ENCODE data around the gene ZMIZ1. TPM values are rescaled to one million over a fixed set of nuclear protein-coding genes. Genes with fewer than 3 reads are reported as not detected.

ZMIZ1 gene
- total RNA-seq, 6 experiments from 2014 or later, result 38.6 to 60.3 (median 51.2) TPM

DNA sequence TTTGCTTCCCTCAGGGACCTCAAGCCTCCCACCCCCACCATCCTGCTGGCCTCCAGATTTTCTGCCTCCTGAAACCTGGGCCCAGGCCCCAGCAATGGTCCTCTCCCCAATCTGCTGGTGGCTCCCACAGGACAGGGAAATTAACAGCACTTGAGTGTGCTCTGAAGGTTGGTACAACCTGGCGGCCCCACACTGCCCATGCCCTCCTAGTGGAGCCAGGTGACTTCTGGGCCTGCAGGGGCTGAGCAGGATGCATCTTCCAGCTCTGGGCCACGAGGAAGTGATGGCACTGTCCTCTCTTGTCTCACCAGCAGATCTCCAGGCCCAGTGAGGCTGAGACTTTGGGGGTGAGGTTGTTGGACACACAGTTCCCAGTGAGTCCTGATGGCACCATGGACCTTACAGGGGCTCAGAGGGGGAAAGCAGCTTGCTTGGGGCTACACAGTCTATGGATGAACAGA, 3.6 kb upstream of the ZMIZ1 start:
- no peak overlapping the region for H3K4me3 Mint-ChIP-seq
- no peaks in the 10 kb centered on the region for H3K9me3 Mint-ChIP-seq
- peaks cover 8% of the 10 kb centered on the region for H3K27me3 Mint-ChIP-seq (ENCODE audit: insufficient read depth)
- TF ChIP-seq, protein P1, sequence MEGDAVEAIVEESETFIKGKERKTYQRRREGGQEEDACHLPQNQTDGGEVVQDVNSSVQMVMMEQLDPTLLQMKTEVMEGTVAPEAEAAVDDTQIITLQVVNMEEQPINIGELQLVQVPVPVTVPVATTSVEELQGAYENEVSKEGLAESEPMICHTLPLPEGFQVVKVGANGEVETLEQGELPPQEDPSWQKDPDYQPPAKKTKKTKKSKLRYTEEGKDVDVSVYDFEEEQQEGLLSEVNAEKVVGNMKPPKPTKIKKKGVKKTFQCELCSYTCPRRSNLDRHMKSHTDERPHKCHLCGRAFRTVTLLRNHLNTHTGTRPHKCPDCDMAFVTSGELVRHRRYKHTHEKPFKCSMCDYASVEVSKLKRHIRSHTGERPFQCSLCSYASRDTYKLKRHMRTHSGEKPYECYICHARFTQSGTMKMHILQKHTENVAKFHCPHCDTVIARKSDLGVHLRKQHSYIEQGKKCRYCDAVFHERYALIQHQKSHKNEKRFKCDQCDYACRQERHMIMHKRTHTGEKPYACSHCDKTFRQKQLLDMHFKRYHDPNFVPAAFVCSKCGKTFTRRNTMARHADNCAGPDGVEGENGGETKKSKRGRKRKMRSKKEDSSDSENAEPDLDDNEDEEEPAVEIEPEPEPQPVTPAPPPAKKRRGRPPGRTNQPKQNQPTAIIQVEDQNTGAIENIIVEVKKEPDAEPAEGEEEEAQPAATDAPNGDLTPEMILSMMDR (IDR thresholded peaks at IDR 0.05), result no peak
- no peak overlapping the region for H3K27ac Mint-ChIP-seq
- no peak for DNase-seq
- H3K4me1 Mint-ChIP-seq (ENCODE audit: low read depth), result peaks cover 6% of the 10 kb centered on the region
- H3K36me3 Mint-ChIP-seq (ENCODE audit: low read depth), result no peaks in the 10 kb centered on the region

DNA sequence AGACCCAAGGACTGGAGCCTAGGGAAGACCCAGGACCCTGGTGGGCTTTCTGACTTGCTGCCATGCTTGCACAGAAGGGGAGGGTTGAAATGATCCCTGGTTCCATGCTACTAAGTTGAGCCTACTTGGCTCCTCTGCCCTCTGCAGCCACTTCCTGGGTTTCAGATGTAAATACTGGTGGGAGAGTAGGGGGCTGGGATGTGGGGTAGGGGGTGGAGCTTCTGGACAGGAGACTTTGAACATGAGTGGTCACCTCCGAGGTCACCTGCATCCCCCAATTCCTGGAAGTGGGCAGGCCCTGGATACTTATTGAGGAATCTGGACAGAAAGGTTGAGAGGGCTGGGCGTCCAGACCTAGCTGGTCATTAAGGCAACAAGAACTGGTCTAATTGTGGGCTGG, 2.9 kb upstream of the ZMIZ1 start:
- H3K4me3 Mint-ChIP-seq, result no peak overlapping the region
- peaks cover 6% of the 10 kb centered on the region for H3K4me1 Mint-ChIP-seq (ENCODE audit: low read depth)
- peaks cover 8% of the 10 kb centered on the region for H3K27me3 Mint-ChIP-seq (ENCODE audit: insufficient read depth)
- DNase-seq, result no peak
- no peaks in the 10 kb centered on the region for H3K9me3 Mint-ChIP-seq
- TF ChIP-seq, protein P1 (IDR thresholded peaks at IDR 0.05), result no peak
- no peak overlapping the region for H3K27ac Mint-ChIP-seq
- no peaks in the 10 kb centered on the region for H3K36me3 Mint-ChIP-seq (ENCODE audit: low read depth)

DNA sequence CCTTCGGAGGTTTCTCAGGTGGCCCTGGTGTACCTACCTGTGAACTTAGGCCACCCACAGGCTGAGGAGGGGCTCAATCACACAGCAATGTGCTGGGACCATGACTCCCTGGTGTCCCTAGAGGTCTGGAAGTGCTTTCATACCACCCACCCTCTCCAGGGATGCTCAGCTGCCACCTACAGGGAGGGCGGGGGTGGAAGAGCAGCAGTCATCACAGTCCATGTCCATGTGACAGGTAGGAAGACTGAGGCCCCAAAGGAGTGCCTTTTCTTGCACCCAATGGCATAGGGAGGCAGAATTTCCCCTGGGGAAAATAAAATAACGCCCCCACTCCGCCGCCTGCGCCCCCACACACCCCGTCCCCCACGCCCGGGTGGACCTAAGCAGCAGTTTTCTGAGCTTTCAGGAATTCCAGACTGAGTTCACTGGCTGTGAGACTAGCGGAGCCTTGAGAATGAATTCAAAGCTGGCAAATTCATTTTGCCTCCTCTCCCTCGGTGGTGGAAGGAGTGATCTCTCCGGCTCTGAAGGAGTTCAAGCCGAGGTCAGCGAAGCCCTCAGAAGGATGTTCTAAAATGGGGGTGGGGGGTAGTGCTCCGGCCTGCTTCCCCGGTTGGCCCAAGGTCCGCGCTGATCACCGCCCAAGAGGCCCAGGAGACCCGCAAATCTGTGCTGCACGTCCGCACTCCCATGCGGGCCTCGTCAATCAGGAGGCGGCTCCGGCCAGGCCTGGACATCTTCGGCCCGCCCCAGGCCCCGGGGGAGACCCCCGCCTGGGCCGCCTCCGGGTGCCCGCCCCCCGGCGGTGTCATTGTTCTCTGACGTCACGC, 2.1 kb upstream of the ZMIZ1 start:
- H3K27me3 Mint-ChIP-seq (ENCODE audit: insufficient read depth), result peaks cover 5% of the 10 kb centered on the region
- peak overlapping the region; percentile 80 for H3K4me3 Mint-ChIP-seq
- DNase-seq, result no peak
- TF ChIP-seq, protein P1 (IDR thresholded peaks at IDR 0.05), result peak; percentile 39
- no peaks in the 10 kb centered on the region for H3K9me3 Mint-ChIP-seq
- peak overlapping the region; percentile 60 for H3K27ac Mint-ChIP-seq
- no peaks in the 10 kb centered on the region for H3K36me3 Mint-ChIP-seq (ENCODE audit: low read depth)
- peaks cover 12% of the 10 kb centered on the region for H3K4me1 Mint-ChIP-seq (ENCODE audit: low read depth)

DNA sequence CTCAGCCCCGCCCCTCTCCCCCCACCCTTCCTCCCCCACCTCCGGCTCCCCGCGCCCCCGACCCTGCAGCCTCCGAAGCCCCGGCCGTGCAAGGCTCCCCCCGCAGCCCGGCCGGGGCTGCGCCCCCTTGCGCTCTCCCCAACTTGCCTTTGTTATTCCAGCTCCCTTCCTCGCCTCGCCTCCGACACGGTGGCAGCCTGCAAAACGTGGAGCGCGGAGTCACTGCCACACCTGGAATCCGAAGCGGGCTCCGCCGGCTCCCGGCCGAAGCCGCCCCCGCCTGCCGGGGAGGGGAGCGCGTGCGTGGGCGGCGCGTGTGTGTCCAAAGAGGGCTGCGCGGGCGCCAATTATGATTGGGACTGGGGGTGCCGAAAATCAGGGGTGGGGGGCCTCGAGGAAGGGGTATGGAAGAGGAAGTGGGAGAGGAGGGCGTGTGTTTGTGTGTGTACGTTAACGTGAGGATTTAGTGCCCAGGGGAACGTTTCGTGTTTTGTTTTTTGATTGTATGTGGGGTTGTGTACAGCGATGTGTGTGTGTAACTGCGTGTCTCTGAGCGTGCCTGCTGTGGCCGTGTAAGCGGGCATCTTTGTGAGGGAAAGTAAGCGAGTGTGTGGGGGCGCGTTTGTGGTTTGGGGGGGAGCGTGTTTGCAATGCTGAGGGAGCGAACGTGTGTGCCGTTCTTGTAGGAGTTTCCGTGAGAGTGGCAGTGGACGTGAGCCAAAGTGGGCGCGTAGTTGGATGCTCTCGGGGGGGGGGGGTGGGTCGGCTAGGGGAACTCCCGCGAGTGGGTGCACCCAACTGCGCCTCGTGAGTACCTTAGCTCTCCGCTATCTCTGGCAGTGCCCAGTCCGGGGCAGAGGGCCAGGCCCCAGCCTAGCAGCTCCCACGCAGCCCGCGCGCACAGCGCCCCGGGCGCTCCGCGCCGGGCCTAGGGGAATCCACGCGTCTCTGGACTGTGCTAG, 1.2 kb upstream of the ZMIZ1 start:
- peak overlapping the region; percentile 88 for H3K4me3 Mint-ChIP-seq
- no peaks in the 10 kb centered on the region for H3K36me3 Mint-ChIP-seq (ENCODE audit: low read depth)
- TF ChIP-seq, protein P1 (IDR thresholded peaks at IDR 0.05), result peak; percentile 47; the same call in 1 of the 2 replicates
- H3K4me1 Mint-ChIP-seq (ENCODE audit: low read depth), result peaks cover 21% of the 10 kb centered on the region
- H3K27me3 Mint-ChIP-seq (ENCODE audit: insufficient read depth), result no peaks in the 10 kb centered on the region; the same call in none of the 2 replicates
- peak overlapping the region; percentile 90 for H3K27ac Mint-ChIP-seq
- DNase-seq, result peak; percentile 77
- H3K9me3 Mint-ChIP-seq, result no peaks in the 10 kb centered on the region

DNA sequence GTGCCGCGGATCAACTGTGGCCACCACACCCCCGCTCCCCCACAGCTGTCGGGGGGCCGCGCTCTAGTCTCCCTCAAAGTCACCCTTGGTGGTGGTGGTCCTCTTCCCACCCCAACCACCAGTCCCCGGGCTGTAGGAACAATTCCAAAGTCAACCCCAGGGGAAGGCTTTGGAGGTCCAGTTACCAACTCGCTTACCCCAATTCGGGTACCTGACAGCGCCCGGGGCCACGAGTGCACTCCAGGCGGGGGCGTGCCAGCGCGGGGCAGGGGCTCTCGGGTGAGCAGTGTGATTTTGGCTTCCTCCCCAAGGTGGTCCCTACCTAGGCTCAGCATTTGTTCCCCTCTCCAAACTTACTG, 584 bp upstream of the ZMIZ1 start:
- H3K27me3 Mint-ChIP-seq (ENCODE audit: insufficient read depth), result no peaks in the 10 kb centered on the region; the same call in none of the 2 replicates
- peak overlapping the region; percentile 90 for H3K27ac Mint-ChIP-seq
- no peaks in the 10 kb centered on the region for H3K36me3 Mint-ChIP-seq (ENCODE audit: low read depth)
- H3K4me3 Mint-ChIP-seq, result peak overlapping the region; percentile 88
- H3K9me3 Mint-ChIP-seq, result no peaks in the 10 kb centered on the region
- no peak for DNase-seq
- TF ChIP-seq, protein P1 (IDR thresholded peaks at IDR 0.05), result peak; percentile 44; the same call in 1 of the 2 replicates
- peaks cover 28% of the 10 kb centered on the region for H3K4me1 Mint-ChIP-seq (ENCODE audit: low read depth)

Measured in HFFc6 (cell line).